NCI-H526 treated with DMSO at 0.1 percent for 48 hours (cell line): ENCODE data around the gene GOLGA6C.
"Not testable (repeated sequence)": the region's sequence is repeated elsewhere in the genome, so short reads cannot be mapped to it uniquely, and the experiment has no call there.

Source experiments
- DNase-seq: peaks from one replicate; lab custom pipeline; 2025; lab: John Stamatoyannopoulos, UW

GOLGA6C gene, protein sequence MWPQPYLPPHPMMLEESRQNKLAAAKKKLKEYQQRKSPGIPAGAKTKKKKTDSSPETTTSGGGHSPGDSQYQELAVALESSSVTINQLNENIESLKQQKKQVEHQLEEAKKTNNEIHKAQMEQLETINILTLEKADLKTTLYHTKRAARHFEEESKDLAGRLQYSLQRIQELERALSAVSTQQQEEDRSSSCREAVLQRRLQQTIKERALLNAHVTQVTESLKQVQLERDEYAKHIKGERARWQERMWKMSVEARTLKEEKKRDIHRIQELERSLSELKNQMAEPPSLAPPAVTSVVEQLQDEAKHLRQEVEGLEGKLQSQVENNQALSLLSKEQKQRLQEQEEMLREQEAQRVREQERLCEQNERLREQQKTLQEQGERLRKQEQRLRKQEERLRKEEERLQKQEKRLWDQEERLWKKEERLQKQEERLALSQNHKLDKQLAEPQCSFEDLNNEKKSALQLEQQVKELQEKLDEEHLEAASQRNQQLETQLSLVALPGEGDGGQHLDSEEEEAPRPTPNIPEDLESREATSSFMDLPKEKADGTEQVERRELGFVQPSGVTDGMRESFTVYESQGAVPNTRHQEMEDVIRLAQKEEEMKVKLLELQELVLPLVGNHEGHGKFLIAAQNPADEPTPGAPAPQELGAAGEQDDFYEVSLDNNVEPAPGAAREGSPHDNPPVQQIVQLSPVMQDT

DNA sequence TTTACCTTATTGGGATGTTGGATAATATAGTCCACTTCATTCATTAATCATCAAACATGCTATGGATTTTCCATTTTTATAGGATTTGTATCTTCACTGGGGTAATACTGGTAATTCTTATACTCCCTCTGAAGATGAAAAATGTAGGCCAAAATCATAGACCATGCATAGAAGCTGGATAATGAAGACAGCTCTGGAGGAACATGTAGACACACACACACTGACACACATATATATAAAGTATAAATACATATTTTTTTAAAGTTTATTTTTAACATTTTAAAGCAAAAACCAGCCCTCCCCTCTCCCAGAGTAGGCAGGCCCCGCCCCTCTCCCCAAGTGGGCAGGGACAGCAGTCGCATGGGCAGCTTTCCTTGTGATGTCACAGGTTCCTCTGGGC lies at the start of gene GOLGA6C:
Gene GOLGA6C, plus strand, starts transcription at position 301 of the 400 bp plus-strand sequence. CDS start 265 bp downstream, outside the sequence.
- not testable (repeated sequence) for DNase-seq

DNA sequence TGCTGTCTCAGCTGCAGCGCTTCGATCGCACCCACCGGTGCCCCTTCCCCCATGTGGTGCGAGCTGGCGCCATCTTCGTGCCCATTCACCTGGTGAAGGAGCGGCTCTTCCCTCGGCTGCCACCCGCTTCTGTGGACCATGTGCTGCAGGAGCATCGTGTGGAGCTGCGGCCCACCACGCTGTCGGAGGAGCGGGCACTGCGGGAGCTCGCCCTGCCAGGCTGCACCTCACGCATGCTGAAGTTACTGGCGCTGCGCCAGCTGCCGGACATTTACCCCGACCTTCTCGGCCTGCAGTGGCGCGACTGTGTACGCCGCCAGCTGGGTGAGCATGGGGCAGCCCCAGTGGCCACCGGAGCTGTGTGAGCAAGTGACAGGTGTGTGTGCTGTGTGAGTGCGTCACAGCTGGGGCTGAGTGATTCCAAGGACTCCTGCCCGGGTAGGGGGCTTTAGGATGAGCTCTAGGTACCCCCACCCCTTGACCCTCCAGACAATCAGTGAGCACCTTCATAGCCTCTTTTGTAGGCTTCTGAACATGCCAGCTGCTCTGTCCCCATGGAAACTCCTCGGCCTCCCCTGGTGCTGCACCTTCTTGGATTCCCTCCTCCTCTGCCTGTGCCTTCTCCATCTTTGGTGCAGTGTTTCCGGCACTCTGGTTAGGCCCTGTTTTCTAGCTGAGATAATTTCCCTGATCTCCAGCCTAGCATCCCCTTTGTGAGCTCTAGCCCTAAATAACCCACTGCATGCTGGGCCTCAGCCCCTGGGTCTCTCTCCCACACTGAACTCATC lies 49.4 kb upstream of the GOLGA6C start:
- DNase-seq: no peak

DNA sequence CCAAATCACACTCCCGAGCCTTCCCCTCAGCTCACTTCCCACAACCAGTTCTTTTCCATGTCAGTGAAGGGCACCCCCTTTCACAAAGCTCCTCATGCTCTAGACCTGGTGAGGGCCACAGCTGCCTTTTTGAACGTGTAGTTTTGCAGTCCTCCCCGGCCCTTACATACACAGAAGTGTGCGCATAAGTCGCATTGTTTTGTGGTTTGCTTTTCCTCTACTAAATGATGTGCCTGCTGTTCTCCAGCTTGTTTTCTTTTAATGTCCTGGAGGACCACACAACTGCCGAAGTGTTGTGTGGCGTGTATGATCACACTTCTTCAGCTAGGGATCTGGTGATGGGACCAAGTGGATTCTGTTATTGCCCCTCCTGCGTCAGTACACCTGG lies 48.9 kb upstream of the GOLGA6C start:
- DNase-seq: no peak

DNA sequence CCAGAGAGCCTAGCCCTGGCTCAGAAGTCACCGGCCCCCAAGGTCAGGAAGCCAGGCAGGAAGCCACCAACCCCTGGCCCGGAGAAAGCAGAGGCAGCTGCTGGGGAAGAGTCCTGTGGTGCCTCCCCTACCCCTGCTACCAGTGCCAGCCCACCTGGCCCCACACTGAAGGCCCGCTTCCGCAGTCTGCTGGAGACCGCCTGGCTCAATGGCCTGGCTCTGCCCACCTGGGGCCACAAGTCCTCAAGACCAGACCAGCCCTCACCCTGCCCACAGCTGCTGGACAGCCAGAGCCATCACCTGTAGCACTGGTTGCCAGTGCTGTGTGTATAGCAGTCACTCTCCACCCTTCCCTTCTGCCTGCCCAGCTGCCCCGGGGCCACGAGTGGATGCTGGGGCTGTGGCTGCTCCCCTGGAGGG lies 47.3 kb upstream of the GOLGA6C start:
- DNase-seq: no peak

DNA sequence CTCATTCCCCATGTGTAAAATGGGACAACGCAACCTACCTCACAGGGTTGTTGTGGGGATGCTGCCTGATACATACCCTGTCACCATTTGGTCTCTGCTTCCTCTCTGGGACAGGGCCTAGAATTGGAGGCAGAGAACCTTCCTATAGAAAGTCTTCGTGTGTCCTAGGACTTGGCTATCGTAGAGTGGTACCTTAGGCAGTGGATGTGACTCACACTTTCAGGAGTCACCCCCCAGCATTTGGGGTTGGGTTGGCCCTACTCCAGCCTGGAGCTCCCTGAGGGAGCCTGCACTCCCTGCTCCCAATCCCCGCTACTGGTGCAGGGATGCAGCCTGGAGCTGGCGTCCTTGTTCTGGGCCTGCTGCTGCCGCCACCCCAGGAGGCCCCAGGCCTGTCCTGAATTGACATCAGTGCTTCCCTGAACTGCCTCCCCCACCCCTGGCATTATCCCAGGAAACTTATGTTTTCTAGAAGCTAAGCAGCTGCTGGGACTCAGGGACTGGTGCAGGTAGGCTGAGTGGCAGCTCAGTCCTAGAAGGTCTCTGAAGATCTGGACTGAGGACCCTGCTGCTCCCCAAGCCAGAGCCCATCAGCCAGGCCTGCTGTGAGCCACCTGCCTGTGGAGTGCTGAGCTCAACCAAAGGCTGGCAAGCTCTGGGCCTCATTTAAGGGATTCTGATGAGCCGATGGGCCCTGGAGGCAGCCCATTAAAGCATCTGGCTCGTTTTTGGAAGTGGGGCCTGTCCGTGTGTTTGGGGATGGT lies 46.5 kb upstream of the GOLGA6C start:
- DNase-seq: no peak

DNA sequence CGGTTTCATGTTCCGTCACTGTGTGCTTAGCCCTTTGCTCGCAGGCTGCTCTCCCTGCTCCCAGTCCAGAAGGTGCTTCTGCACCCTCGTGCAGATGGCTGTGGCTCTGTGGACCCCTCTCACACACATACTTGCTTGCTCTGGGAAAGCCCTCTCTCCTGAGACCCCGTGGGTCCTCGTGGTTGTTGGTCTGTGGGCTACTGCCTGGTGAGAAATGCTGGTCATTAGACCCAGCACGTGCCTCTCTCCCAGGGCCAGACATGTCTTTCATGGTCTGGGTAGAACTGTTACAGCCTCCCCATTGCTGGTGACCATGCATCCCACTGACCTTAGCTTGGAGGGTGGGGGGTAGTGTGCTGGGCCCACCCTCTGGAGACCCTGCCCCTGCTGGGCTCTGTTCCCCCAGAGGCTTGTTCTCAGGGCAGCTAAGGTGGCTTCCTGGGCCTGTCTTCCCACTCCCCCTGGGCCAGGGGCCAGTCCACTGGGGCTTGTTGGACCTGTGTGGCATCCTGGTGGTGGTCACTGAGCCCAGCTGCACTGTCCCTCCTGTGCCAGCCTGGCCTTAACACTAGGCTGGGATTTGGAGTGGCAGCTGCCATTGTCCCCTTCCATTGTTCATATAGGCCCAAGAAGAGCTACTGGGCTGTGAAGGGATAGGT lies 45.8 kb upstream of the GOLGA6C start:
- DNase-seq: no peak

DNA sequence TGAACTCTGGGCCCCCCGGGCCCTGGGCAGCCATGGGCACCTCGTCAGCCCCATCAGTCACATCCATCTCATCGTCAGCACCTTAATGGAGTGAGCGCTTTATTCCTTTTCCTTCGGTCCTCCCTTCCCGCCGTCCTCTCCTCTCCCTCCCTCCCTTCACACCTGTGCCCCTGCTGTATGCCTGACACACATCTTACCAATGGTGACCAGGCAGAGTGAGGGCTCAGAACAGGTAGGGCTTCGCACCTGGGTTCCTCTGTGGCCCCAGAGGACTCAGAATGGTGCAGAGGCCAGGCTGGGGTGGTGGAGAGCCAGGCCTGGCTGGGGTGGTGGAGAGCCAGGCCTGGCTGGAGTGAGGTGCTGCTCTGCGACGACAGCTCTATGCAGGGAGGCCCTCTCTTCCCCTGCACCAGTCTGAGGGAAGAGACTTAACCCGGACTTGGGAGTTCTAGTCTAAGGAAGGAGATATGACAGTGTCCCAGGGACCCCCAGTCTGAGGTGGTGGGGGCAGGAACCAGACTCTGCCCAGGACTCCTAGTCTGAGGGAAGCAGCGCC lies 44.8 kb upstream of the GOLGA6C start:
- no peak for DNase-seq

DNA sequence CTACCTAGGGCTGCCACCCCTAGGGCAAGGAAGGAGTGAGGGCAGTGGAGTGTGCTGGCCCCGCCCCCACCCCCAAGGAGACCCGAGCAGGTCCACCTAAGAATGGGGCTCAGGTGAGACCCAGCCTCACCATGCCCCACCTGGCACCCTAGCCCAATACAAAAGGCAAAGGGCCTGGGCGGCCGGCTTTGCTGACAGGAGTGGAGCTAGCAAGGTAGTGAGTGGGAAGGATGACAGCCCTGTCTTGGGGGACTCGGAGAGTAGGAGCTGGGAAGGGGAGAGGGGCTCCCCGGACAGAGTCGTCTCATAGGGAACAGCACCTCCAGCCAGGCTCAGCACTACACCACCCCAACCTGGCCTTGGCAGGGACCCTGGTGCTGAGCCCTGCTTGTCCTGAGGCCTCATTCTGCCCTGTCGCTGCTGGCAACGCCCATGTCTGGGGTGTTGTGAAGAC lies 44.3 kb upstream of the GOLGA6C start:
- no peak for DNase-seq

DNA sequence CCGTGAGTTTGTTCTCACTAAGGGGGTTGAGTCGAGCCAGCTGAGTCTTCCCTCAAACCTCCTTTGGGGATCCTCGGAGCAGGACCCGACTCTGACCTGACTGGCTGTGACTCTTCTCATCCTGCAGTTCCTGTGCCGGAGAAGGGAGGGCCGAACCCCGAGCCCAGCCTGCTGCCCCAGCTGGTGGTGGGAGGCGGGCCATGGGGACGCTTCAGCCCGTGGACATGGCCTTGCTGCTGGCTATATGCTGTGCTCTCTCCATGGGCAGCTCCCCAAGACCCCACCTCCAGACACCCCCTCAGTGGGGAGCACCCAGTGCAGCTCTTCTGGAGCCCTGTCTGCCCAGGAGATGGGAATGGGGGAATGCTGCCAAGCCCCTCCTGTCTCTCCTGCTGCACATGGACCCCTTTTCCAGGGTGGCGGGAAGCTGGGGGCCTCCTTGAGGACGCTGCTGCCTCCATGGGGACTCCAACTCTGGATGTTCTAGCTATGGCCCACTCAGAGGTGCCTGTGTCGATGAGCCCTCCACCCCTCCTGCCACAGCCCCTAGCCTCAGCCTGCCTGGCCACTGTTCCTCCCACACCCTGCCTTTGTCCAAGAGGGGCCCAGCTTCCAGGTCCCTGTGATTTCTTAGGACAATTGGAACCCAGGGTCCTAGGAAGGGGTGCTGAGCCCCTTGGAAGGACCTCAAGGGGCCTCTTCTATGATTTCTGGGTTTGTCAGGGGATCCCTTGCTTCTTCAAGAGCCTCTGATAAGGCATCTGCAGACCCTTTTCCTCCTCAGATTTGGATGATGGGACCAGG lies 43.6 kb upstream of the GOLGA6C start:
- DNase-seq: no peak

DNA sequence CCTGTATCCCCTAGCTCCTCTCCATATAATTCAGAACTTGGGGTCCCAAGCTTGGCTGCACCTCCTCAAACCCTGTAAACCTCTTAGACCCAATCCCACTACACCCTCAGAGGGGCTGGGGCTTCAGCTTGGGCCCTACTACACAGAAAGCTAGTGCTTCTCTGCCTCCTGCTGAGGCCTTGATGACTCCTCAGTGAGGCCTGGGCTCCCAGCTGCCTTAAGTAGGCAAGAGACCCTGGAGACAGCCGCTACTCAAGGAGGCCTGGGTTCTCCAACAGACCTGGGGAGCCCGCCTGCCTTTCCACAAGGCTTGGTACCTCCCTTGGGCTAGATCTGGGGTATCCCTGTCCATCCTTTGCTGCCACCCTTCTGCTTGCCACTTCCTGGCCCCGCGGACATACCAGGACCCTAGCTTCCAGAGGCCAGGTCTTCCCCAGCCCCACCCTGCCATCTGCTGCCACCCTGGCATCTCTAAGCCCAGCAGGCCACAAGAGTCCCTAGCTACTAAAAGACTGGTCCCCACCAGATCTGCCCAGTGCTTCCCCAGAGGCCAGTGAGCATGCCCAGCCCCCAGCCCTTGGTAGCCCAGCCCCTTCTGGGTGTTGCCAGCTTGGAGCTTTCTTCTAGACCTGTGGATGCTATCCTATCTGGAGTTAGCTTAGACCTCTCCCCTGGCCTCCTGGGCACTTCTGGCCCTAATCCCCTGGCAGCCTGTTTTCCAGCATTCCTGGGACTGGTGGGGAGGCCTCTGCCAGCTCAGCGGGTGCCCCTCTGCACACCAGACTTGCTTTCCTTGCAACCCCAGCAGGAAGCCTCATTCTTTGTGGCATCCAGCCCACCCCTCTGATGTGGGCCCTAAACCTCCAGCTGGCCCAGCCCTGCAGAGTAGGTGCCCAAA lies 42.8 kb upstream of the GOLGA6C start:
- DNase-seq: no peak

DNA sequence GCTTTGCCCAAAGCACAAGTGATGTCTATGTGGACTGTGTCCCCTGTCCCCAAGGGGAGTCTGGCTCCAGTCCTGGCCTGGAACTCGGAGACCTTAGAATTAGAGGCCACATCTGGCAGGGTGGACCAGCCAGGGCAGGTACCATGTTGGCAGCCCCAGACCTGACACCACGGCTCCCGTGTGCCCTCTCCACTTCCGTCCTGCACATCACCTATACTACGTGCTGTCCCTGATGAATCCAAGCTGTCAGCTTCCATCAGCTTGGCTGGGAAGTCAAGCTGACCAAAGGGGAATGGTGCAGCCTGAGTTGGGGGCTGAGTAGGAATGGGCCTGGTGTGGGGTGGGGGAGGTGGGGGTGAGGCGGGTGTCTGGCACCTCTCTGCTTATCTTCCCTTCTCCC lies 41.1 kb upstream of the GOLGA6C start:
- DNase-seq: no peak

DNA sequence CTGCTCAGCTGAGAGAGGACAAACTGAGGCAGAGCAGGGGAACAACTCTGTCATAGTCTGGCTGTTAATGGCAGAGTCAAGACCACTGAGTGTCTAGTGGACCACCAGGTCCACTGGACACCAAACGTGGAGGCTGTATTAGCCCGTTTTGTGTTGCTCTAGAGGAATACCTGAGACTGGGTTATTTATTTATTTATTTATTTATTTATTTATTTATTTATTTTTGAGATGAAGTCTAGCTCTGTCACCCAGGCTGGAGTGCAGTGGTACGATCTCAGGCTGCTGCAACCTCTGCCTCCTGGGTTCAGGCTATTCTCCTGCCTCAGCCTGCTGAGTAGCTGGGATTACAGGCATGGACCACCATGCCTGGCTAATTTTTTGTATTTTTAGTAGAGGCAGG lies 40.6 kb upstream of the GOLGA6C start:
- not testable (repeated sequence) for DNase-seq

DNA sequence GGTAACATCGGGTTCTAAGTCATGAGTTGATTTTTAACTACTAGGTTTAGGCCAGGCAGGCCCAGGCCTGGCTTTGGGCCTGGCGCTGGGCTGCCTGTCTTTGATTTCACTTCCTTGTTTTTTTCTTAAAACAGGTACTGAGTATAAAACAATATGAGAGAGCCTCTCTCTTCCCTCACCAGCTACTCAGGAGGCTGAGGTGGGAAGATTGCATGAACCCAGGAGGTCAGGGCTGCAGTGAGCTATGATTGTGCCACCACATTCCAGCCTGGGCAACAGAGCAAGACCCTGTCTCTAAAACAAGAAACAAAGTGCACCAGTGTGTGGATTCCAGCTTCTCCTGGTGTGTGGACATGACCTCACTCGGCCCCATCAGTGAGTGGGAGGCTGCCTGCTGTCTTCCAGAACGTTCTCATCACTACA lies 38.6 kb upstream of the GOLGA6C start:
- DNase-seq: not testable (repeated sequence)

DNA sequence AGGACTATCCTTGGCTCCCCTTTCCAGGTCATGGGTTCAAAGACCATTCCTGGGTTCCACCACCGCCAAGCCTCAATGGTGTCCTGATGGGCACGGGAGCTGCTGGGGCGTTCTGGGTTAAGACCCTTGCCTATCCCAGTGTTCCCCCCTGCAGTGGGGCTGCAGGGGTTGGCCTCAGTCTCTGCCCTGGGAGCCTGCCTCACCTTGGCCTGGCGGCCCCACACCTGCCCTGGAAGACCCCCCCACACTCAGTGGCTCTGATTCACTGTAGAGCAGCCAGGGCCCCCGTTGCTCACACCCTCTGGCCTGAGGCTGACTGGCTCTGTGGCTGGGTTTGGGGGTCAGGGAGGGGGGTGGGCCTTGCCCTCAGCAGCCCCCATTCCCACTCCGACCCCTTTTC lies 34.4 kb upstream of the GOLGA6C start:
- no peak for DNase-seq

DNA sequence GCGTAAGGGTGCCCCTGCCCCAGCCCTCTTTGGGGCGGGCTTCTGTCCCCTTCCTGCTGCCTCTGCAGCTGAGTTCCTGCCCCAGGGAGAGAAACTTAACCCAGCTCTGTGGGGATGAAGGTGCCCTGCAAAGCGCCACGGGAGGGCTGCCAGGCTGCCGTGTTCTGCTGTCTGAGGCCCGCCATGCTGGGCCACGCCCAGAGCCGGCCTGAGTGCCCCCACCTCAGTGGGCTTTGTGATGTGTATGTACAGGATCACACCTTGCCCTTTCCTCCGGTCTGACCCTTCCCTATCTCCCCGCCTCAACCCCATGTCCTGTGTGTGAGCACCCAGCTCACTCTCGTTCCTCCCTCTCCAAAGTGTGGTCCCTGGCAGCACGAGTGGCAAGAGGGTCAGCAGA lies 33.9 kb upstream of the GOLGA6C start:
- DNase-seq: no peak

DNA sequence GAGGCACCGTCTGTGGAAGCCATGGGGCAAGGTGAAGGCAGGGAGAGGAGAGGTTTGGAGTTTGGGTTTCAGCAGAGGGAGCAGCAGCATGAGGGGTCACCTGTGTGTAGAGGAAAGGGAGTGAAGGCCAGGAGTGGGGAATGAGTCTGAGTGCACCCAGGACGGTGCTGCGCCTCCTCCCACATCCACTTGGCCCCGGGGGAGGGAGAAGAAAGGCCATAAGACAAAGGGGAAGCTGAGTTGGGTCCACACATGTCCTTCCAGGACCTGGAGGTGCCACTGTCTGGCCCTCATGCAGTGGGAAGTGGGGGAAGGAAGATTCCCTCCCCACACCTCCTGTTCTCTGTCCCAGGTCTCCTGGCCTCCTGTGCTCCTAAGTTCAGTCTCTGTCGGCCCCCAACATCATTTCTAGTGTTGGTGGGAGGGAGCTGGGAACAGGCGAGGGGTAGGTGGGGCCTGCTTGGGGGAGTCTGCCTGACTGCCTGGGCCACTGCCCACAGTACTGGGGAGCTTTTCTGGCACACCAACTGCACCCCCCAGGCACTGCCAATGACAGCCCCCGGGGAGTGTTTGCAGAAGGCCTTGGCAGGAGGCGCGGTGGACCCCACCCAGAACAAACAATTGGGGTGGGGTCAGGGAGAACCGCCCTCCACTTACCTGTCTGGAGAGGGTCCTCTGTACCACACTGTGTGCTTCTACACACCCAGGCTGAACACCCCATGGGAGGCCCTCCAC lies 32.9 kb upstream of the GOLGA6C start:
- DNase-seq: not testable (repeated sequence)

DNA sequence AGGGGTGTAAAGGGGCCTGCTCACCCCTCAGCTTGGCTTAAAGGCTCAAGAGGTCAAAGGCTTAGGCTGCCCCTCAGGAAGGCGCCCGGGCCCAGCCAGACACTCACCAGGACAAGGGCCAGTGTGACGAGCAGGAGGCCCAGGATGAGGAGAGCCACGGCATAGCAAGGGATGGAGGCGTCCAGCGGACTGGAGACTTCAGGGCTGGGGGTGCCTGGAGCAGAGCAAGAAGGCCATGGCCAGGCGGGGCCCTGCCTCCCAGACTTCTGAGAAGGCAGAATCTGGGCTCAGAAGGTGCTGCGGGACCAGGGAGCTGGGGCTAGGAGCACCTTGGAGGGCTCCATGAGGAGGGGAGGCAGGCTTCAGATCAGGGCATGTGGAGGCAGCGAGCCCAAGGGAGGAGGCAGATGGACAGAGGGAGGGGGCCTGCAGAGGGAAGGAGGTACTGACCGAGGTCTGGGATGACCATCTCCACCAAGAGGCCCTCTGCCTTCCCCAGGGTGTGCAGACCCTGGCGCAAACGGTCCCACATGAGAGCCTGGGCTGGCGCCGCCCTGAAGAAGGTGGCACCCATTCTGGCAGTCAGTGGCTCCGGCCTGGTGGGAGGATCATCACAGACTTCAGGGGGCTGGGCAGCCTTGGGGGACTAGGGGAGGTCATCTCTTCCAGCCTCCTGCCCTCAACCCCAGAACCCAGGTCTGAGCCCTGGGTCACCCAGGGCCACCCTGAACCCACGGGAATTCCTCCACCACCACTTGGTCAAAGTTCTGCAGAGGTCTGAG lies 32.0 kb upstream of the GOLGA6C start:
- no peak for DNase-seq
